Fibroblast of peridontal ligament (primary cell): ENCODE data around the gene NFATC3.

Source experiments
- DNase-seq: peaks from one replicate; pipeline ENCODE4 v3.0.0-alpha.2; 2010; ENCODE audit errors: extremely low read depth

Gene NFATC3

GRCh38 chr16:68085259-68086071, at the start of gene NFATC3:
Gene NFATC3 (plus strand): TSS chr16:68085370. CDS start chr16:68085682, 312 bp downstream.
- DNase-seq: peak; percentile 92

DNA sequence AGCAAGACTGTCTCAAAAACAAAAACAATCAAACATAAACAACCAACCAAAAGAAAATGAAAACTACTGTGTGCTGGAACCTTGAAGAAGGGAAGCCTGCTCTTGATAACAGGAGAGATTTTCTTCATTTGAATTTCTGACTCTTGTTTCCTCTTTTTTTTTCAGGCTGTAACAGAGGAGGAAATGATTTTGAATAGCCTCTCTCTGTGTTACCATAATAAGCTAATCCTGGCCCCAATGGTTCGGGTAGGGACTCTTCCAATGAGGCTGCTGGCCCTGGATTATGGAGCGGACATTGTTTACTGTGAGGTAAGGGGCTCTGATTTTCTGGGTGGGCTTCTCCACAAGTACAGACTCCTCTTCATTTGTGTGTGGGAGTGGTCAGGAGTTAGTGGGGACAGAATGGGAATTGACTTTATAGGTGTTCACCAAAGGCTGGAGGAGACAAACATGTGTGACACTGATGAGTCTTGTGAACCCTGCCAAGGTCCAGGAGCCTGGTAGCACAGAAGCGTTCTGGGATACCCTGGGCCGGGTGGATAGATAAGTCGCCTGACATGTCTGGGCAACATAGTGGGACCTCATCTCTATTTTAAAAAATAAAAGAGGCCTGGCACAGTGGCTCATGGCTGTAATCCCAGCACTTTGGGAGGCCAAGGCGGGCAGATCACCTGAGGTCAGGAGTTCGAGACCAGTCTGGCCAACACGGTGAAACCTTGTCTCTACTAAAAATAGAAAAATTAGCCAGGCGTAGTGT, 47.2 kb upstream of the NFATC3 start:
- no peak for DNase-seq

DNA sequence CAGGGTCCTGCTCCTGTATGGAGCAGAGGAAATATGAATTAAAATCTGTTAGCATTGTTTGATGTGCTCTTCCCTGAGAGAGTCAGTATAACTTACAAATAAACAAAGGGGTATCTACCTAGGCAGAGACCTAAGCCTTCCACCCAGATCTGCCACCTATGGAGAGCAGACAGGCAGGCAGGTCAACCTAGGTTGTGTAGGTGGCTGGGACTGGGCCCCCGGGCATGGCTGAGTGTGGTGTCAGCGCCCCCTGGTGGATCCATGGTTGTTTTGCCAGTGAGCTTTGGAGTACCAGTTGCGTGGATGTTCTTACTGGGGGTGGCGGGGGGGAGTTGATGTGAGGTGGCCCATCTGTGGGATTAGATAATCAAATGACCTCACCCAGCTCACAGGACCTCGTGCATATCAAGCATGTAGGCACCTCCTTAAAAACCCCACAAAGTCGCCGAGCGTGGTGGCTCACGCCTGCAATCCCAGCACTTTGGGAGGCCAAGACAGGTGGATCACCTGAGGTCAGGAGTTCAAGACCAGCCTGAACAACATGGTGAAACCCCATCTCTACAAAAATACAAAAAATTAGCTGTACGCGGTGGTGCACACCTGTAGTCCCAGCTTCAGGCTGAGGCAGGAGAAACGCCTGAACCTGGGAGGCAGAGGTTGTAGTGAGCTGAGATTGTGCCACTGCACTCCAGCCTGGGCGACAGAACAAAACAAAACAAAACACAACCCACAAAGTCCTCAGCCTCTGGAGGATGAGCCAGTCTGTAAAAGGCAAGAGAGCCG, 44.5 kb upstream of the NFATC3 start:
- peak; percentile 56 for DNase-seq

GRCh38 chr16:68041783-68042182, 43.4 kb upstream of the NFATC3 start:
- DNase-seq: no peak

DNA sequence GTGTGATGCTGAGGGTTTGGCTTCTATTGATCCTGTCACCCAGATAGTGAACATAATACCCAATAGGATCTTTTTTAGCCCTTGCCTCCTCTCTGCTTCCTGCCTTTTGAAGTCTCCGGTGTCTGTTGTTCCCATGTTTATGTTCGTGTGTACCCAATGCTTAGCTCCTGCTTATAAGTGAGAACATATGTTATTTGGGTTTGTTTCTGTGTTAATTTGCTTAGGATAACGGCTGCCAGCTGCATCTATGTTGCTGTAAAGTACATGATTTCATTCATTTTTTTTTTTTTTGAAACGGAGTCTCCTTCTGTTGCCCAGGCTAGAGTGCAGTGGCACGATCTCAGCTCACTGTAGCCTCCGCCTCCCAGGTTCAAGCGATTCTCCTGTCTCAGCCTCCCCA, 39.1 kb upstream of the NFATC3 start:
- peak; percentile 13 for DNase-seq

- DNase-seq: no peak
Observed at GRCh38 chr16:68047987-68048386, 37.2 kb upstream of the NFATC3 start.

DNA sequence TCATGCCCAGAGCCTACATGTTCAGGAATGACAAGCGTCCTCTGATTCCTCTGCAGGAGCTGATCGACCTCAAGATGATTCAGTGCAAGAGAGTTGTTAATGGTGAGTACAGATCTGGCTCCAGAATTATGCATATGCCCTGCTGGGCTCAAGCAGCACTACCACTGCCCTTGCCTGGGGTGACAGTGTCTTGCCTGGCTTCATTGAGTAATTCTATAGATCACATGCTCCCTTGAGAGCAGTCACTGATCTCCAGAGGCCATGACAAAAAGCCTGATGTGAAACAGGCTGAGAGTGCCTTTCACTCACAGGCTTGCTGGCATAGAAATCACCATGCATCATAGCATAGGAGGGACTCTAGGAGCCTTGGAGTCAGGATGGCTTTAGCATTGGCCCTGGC, 35.7 kb upstream of the NFATC3 start:
- no peak for DNase-seq

DNA sequence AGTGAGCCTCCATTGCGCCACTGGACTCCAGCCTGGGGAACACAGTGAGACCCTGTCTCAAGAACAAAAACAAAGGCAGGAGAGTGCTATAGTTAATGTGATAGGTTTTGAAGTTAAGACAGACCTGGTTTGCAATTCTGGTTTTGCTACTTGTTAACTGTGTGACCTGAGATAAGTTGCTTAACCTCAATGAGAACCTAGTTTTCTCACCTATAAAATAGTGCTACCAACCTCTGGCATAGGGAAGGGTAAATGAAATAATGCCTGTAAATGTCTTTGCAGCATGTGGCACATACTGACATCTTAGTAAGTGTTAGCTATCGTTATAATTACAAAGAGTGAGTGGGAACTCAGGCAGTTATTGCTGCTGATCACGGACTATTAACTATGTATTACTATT, 29.8 kb upstream of the NFATC3 start:
- DNase-seq: no peak

DNA sequence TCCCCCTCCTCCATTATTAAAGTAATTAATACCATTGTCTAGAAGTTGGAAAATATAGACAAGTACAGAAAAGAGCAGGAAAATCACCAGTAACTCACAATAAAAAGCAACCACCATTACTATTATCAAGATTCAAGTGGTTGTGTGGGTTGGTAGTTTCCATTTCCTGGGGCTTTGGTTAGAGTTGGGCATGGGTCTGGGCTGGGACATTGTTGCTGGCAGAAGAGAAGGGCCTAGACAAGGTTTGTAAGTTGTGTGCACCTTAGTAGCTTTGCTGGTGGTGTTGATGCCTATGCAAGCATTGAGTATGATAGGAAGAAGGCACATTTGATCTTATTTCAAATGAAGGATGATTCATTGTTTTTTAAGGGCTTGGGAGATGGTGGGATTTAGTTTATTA, 25.4 kb upstream of the NFATC3 start:
- DNase-seq: no peak

DNA sequence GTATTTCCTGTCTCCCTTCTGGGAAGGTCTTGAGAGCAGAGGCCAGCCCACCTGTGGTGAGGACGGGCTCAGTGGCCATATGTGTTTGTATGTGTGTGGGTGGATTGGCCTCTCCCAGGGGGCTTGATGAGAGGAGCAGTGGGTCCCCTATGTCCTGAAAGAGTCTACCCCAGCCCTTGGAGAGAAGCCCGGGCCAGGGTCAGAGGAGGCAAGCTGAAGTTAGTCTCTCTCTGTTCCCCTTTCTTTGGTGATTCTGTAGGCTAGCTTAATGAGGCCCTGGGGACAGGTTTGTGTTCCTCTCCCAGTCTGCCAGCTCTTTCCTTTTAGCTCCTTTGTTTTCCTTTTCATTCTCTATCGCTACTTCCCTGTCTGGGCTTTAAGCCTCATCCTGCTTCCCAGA, 23.8 kb upstream of the NFATC3 start:
- DNase-seq: no peak

- no peak for DNase-seq
Observed at GRCh38 chr16:68062910-68063393, 22.2 kb upstream of the NFATC3 start.

DNA sequence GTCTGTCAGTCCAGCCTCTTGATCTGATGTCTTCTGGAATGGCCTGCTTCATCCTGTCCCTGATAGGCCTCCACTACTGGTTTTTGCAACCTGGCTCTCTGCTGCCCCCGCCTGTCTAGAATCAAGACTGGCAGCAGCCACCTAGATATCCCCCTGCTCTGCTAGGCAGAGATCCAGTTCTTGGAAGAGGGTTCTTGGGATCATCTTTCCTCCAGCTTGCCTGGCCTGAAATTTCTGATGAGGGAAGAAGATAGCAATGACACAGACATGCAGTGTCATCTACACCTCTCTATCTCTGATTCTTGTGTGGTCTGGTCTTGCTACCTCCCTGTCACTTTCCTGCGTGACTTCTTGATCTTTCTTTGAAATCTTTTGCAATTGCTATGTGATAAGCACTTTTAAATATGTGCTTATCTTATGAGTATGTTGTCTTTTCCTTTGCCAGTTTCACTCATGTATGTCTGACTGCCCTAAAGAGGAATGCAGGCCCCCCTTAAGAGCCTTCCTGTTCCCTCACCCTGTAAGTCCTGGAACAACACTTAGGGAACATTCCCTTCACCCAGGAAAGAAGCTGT, 20.3 kb upstream of the NFATC3 start:
- peak; percentile 74 for DNase-seq

GRCh38 chr16:68065716-68066305, 19.4 kb upstream of the NFATC3 start:
- DNase-seq: peak; percentile 89

DNA sequence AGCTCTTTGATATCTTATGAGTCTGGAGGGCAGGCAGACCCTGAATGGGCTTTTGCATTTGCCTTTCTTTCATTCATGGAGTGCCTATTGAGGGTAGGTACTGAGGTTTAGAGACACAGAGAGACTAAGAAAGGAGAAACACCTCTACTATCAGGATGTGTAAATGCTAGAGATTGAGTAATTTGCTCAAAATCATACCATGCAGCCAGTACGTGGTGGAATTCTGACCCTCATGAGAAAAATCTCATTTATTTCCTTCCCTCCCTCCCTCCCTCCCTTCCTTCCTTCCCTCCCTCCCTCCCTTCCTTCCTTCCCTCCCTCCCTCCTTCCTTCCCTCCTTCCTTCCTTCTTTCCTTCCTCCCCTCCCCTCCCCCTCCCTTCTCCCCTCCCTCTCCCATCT, 18.4 kb upstream of the NFATC3 start:
- no peak for DNase-seq

DNA sequence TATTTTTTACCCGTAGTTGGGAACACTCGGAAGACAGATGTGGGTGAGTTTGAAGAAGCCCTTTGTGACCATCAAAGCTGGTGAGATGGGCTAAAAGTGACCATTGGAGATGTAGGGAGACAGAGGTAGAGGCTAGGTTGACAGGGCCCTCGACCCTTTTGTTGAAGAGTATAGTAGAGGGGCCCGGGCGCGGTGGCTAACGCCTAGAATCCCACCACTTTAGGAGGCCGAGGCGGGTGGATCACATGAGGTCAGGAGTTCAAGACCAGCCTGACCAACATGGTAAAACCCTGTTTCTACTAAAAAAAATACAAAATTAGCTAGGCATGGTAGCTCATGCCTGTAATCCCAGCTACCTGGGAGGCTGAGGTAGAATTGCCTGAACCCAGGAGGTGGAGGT, 16.2 kb upstream of the NFATC3 start:
- no peak for DNase-seq

GRCh38 chr16:68069511-68070248, 15.5 kb upstream of the NFATC3 start:
- DNase-seq: no peak

DNA sequence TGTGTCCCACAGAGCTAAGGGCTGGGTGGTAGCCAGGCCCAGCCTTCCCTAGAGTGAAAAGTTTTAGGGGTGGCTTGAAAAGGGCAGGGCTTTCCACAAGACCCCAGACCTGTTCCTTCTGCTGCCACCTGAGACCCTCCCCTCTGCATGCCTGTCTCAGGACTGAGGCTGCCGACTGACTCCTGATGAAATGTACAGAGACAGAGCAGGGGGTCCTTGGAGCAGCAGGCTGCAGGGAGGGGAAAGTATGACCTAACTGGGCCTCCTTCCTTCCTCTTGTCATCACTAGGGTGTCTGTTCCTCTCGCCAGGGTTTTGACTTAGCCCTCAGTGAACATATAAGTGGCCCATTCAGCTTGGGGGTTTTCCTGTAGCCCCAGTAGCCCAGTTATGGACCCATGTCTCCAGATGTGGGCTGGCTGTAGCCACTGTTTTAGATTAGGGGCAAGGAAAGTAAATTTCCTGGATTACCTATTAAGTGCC, 14.9 kb upstream of the NFATC3 start:
- no peak for DNase-seq

DNA sequence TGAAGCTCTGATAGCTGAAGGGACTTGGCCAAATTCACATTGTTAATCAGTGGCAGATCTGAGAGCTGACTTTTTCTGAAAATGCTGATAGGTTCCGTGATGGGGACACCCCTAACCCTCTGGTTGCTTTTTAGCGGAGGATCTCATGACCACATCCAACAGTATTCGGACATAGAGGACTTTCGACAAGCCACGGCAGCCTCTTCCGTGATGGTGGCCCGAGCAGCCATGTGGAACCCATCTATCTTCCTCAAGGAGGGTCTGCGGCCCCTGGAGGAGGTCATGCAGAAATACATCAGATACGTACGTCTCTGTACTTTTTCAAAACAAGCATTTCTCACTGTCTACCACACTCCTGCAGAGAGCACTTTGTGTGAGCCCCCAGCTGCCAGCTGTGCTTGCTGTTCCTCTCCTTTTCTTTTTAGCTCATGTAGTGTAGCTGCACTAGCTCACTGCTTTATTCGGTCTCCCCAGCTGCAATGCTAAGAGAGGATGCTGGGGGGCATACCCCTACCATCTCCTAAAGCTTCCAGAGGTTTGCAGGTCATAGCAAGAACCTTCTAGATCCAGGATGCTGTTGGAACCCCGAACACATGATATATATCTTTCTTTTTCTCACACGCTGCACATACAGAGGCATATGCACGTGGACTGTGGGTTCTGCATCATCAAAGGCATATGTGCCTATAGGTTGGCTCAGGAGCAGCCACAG, 14.2 kb upstream of the NFATC3 start:
- DNase-seq: no peak

- DNase-seq: no peak
Observed at GRCh38 chr16:68071518-68071901, 13.7 kb upstream of the NFATC3 start.
